SK-N-SH treated with all-trans-retinoic acid at 6 μM for 48 hours (cell line): ENCODE measurements around the gene MRPL21.

Source experiments
- ARNTL ChIP-seq: fragments of 450-650 bp; formaldehyde crosslinking; IDR thresholded peaks from 2 replicates; pipeline ENCODE4 v1.5.0; 2020; ENCODE audit warnings: low read depth, mild to moderate bottlenecking, moderate library complexity, borderline replicate concordance
- PATZ1 ChIP-seq: fragments of 250-450 bp; sonication (Bioruptor Pico); IDR thresholded peaks from 2 replicates; pipeline ENCODE4 v1.8.0; 2020; ENCODE audit warnings: mild to moderate bottlenecking, moderate library complexity, borderline replicate concordance
- PPARA ChIP-seq: fragments of 250-450 bp; sonication (Bioruptor Pico); IDR thresholded peaks from 2 replicates; pipeline ENCODE4 v1.5.0; 2020; ENCODE audit warnings: mild to moderate bottlenecking, borderline replicate concordance
- TCF4 ChIP-seq: fragments of 250-450 bp; sonication (Bioruptor Pico); IDR thresholded peaks from 2 replicates; pipeline ENCODE4 v1.8.0; 2021; ENCODE audit warnings: mild to moderate bottlenecking, moderate library complexity, borderline replicate concordance
- ZFP30 ChIP-seq: fragments of 450-650 bp; formaldehyde crosslinking; IDR thresholded peaks from 2 replicates; pipeline ENCODE4 v1.5.0; 2022; ENCODE audit warnings: mild to moderate bottlenecking, moderate library complexity

GRCh38 chr11:68941324-68942094, 37.9 kb upstream of the MRPL21 start:
- no peak for TF ChIP-seq TCF4 (CRISPR knock-in tag)
- no peak for TF ChIP-seq PATZ1 (CRISPR knock-in tag)
- no peak for TF ChIP-seq ZFP30
- no peak for TF ChIP-seq ARNTL (CRISPR knock-in tag)
- TF ChIP-seq PPARA (CRISPR knock-in tag): no peak
